RWPE2 (cell line): Measurements from ENCODE around the gene DRAXIN.

Experiments used
- ATAC-seq: fragments of 200-7000 bp; cut with Tn5 transposase; 3 replicates; pipeline ENCODE4 v1.9.1; 2021; ENCODE audit warnings: low read depth
- DNase-seq: peaks from one replicate; pipeline ENCODE4 v3.0.0-alpha.2; 2020; ENCODE audit warnings: low spot score
- H3K27ac ChIP-seq: fragments of 450-650 bp; 2 replicates; pipeline ENCODE4 v1.5.1; 2017; ENCODE audit warnings: mild to moderate bottlenecking; ENCODE audit not compliant: poor library complexity, severe bottlenecking
- H3K27me3 ChIP-seq: fragments of 250-450 bp; sonication (Bioruptor Pico); 2 replicates; pipeline ENCODE4 v1.5.1; 2021; ENCODE audit warnings: mild to moderate bottlenecking, moderate library complexity; ENCODE audit not compliant: insufficient read depth, poor library complexity, severe bottlenecking
- H3K36me3 ChIP-seq: fragments of 250-450 bp; sonication (Bioruptor Pico); 2 replicates; pipeline ENCODE4 v1.5.1; 2020; ENCODE audit warnings: low read depth, mild to moderate bottlenecking, moderate library complexity
- H3K4me1 ChIP-seq: fragments of 250-450 bp; sonication (Bioruptor Pico); 2 replicates; pipeline ENCODE4 v1.5.1; 2021; ENCODE audit warnings: mild to moderate bottlenecking, moderate library complexity; ENCODE audit not compliant: insufficient read depth, poor library complexity, severe bottlenecking
- H3K4me3 ChIP-seq: fragments of 250-450 bp; sonication (Bioruptor Pico); 2 replicates; pipeline ENCODE4 v1.5.1; 2021; ENCODE audit warnings: mild to moderate bottlenecking, moderate library complexity; ENCODE audit not compliant: severe bottlenecking
- H3K9me3 ChIP-seq: fragments of 250-450 bp; sonication (Bioruptor Pico); 2 replicates; pipeline ENCODE4 v1.5.1; 2021; ENCODE audit warnings: mild to moderate bottlenecking, moderate library complexity; ENCODE audit not compliant: severe bottlenecking
- CTCF ChIP-seq: fragments of 450-650 bp; IDR thresholded peaks from one replicate; pipeline ENCODE4 v1.5.1; 2017; ENCODE audit warnings: mild to moderate bottlenecking, moderate library complexity; ENCODE audit not compliant: poor library complexity, severe bottlenecking

Gene DRAXIN

GRCh38 chr1:11746092-11746491 lies 54.6 kb downstream of the DRAXIN start:
- H3K27ac ChIP-seq = no peak overlapping the region
- no peaks in the 10 kb centered on the region for H3K4me1 ChIP-seq
- no peak for TF ChIP-seq CTCF
- H3K4me3 ChIP-seq = no peak overlapping the region
- no peak for DNase-seq
- H3K36me3 ChIP-seq = peaks cover 56% of the 10 kb centered on the region
- H3K27me3 ChIP-seq = no peaks in the 10 kb centered on the region
- ATAC-seq = no peak
- H3K9me3 ChIP-seq = no peaks in the 10 kb centered on the region

- Histone ChIP-seq H3K27me3 (no peaks in the 10 kb centered on the region), H3K4me3 (no peak overlapping the region), H3K36me3 (peaks cover 48% of the 10 kb centered on the region), H3K9me3 (no peaks in the 10 kb centered on the region), H3K4me1 (no peaks in the 10 kb centered on the region), H3K27ac (no peak overlapping the region)
- DNase-seq = no peak
- ATAC-seq = no peak
- no peak for TF ChIP-seq CTCF
Measured at GRCh38 chr1:11746795-11747487, 55.4 kb downstream of the DRAXIN start.

- Histone ChIP-seq H3K27ac (no peak overlapping the region), H3K4me3 (no peak overlapping the region), H3K36me3 (peaks cover 47% of the 10 kb centered on the region), H3K9me3 (no peaks in the 10 kb centered on the region), H3K4me1 (no peaks in the 10 kb centered on the region), H3K27me3 (no peaks in the 10 kb centered on the region)
- ATAC-seq (no peak), DNase-seq (no peak)
- no peak for TF ChIP-seq CTCF
Measured at GRCh38 chr1:11748294-11749202, 57.0 kb downstream of the DRAXIN start.

GRCh38 chr1:11749203-11749689 lies 57.7 kb downstream of the DRAXIN start:
- ATAC-seq (peak; percentile 55), DNase-seq (no peak)
- Histone ChIP-seq H3K27ac (no peak overlapping the region), H3K27me3 (no peaks in the 10 kb centered on the region), H3K36me3 (peaks cover 47% of the 10 kb centered on the region), H3K9me3 (no peaks in the 10 kb centered on the region), H3K4me1 (no peaks in the 10 kb centered on the region), H3K4me3 (no peak overlapping the region)
- peak; percentile 44 for TF ChIP-seq CTCF
